H1 (cell line): ENCODE measurements around the gene CORO7. TPM values are rescaled to one million over a fixed set of nuclear protein-coding genes. Genes with fewer than 3 reads are reported as not detected.
A peak's percentile ranks its signal among the peaks of the same experiment; 100 is the strongest.

ENCODE experiments used
- CTCF ChIA-PET: fragments of 300-600 bp; sonication (Branson Sonifier 250); formaldehyde crosslinking; loops from one replicate; lab custom pipeline; 2021; ENCODE audit not compliant: partially characterized antibody; lab: Charles Lee
- POLR2A ChIA-PET: fragments of 300-600 bp; sonication (Branson Sonifier 250); formaldehyde crosslinking; loops from one replicate; lab custom pipeline; 2021; ENCODE audit warnings: inconsistent platforms; ENCODE audit not compliant: partially characterized antibody; lab: Charles Lee
- DNase-seq, 2 experiments: peaks; one replicate each; pipeline versions ENCODE4 v3.0.0 to v3.0.0-alpha.2; 2010 to 2022; ENCODE audit warnings: low spot score in 2 of 2, low read depth in 1 of 2, mixed read lengths in 1 of 2
- FAIRE-seq: peaks from 2 replicates; lab custom pipeline; 2011; peaks lifted over from hg19 to GRCh38; lab: Jason Lieb, UNC
- H2AFZ ChIP-seq: 2 replicates; pipeline ENCODE4 v1.8.1; 2012; ENCODE audit warnings: low read length, inconsistent platforms
- H2AK5ac ChIP-seq: 2 replicates; pipeline ENCODE4 v1.6.1; 2013; ENCODE audit warnings: low read depth, low read length
- H2BK120ac ChIP-seq: replicated peaks from 2 replicates; pipeline ENCODE3; 2013; ENCODE audit warnings: low read depth, low read length, inconsistent platforms
- H2BK12ac ChIP-seq: 2 replicates; pipeline ENCODE4 v1.6.1; 2013; ENCODE audit warnings: low read depth, low read length
- H2BK15ac ChIP-seq: 2 replicates; pipeline ENCODE4 v1.6.1; 2013; ENCODE audit warnings: low read length
- H2BK20ac ChIP-seq: 2 replicates; pipeline ENCODE4 v1.6.1; 2013; ENCODE audit warnings: low read length
- H2BK5ac ChIP-seq: 2 replicates; pipeline ENCODE4 v1.6.1; 2013; ENCODE audit warnings: low read depth, low read length
- H3K14ac ChIP-seq: 2 replicates; pipeline ENCODE4 v1.6.1; 2013; ENCODE audit warnings: inconsistent platforms; ENCODE audit not compliant: insufficient read length
- H3K18ac ChIP-seq: 2 replicates; pipeline ENCODE4 v1.6.1; 2013; ENCODE audit warnings: low read length; ENCODE audit errors: extremely low read depth
- H3K23ac ChIP-seq: 2 replicates; pipeline ENCODE4 v1.6.1; 2013; ENCODE audit warnings: inconsistent platforms; ENCODE audit not compliant: insufficient read length
- H3K23me2 ChIP-seq: 2 replicates; pipeline ENCODE4 v1.6.1; 2013; ENCODE audit warnings: low read depth, low read length
- H3K27ac ChIP-seq: 2 replicates; pipeline ENCODE4 v1.6.1; 2011; ENCODE audit warnings: low read depth, low read length, inconsistent platforms
- H3K27me3 ChIP-seq, 4 experiments: replicated peaks in 1 of 4; 1 replicate in 1 of 4; 2 replicates in 3 of 4; pipeline versions ENCODE4 v1.6.1 to v1.8.1; 2011 to 2013; ENCODE audit warnings: low read length in 3 of 4, mild to moderate bottlenecking in 3 of 4, inconsistent platforms in 2 of 4, mixed read lengths in 2 of 4, moderate library complexity in 1 of 4; ENCODE audit not compliant: control insufficient read depth in 3 of 4, insufficient read depth in 3 of 4; ENCODE audit errors: extremely low read depth in 1 of 4
- H3K36me3 ChIP-seq, 4 experiments: 2 replicates each; pipeline versions ENCODE4 v1.6.1 to v1.8.1; 2011 to 2013; ENCODE audit warnings: mild to moderate bottlenecking in 4 of 4, low read length in 3 of 4, moderate library complexity in 2 of 4, control low read depth in 1 of 4, inconsistent platforms in 1 of 4; ENCODE audit not compliant: insufficient read depth in 4 of 4, control insufficient read depth in 2 of 4
- H3K4ac ChIP-seq: replicated peaks from 2 replicates; pipeline ENCODE3; 2013; ENCODE audit warnings: low read length, low read depth, mixed read lengths, inconsistent platforms; ENCODE audit not compliant: insufficient read length
- H3K4me1 ChIP-seq, 4 experiments: replicated peaks in 1 of 4; 1 replicate in 1 of 4; 2 replicates in 3 of 4; pipeline versions ENCODE4 v1.6.1 to v1.8.1; 2011 to 2013; ENCODE audit warnings: low read length in 3 of 4, inconsistent platforms in 2 of 4, mixed read lengths in 1 of 4; ENCODE audit not compliant: insufficient read depth in 4 of 4, control insufficient read depth in 3 of 4
- H3K4me2 ChIP-seq, 2 experiments: 2 replicates each; pipeline versions ENCODE4 v1.6.1 to v1.8.1; 2011 to 2013; ENCODE audit warnings: low read depth in 2 of 2, low read length in 2 of 2, control low read depth in 1 of 2, inconsistent platforms in 1 of 2, mild to moderate bottlenecking in 1 of 2; ENCODE audit not compliant: insufficient read depth in 1 of 2
- H3K4me3 ChIP-seq, 4 experiments: fragments of 200-600, 300-600 bp in 1 of 4; sonication (generic), shearing (Covaris generic), sonication (Bioruptor Twin) in 1 of 4; 2 replicates each; pipeline versions ENCODE4 v1.5.1 to v1.8.1; 2011 to 2016; ENCODE audit warnings: low read length in 4 of 4, low read depth in 3 of 4, control low read depth in 2 of 4, inconsistent platforms in 2 of 4, mild to moderate bottlenecking in 2 of 4, mixed read lengths in 1 of 4, moderate library complexity in 1 of 4; ENCODE audit not compliant: insufficient read depth in 2 of 4; ENCODE audit errors: extremely low read depth in 1 of 4
- H3K56ac ChIP-seq: replicated peaks from 2 replicates; pipeline ENCODE3; 2013; ENCODE audit warnings: low read depth, mild to moderate bottlenecking, mixed read lengths, low read length, inconsistent platforms; ENCODE audit not compliant: insufficient read length
- H3K79me1 ChIP-seq: 2 replicates; pipeline ENCODE4 v1.6.1; 2013; ENCODE audit warnings: low read depth, low read length, control low read depth
- H3K79me2 ChIP-seq, 2 experiments: 2 replicates each; pipeline versions ENCODE4 v1.6.1 to v1.8.1; 2012 to 2013; ENCODE audit warnings: low read length in 2 of 2, mild to moderate bottlenecking in 2 of 2, inconsistent platforms in 1 of 2; ENCODE audit not compliant: insufficient read depth in 2 of 2, control insufficient read depth in 1 of 2
- H3K9ac ChIP-seq, 4 experiments: replicated peaks in 1 of 4; 1 replicate in 1 of 4; 2 replicates in 3 of 4; pipeline versions ENCODE4 v1.6.1 to v1.8.1; 2011 to 2013; ENCODE audit warnings: low read depth in 3 of 4, low read length in 3 of 4, control low read depth in 2 of 4, mild to moderate bottlenecking in 2 of 4, moderate library complexity in 2 of 4, inconsistent platforms in 1 of 4; ENCODE audit errors: extremely low read depth in 1 of 4
- H3K9me3 ChIP-seq, 2 experiments: 2 replicates each; pipeline versions ENCODE4 v1.6.1 to v1.8.1; 2012 to 2013; ENCODE audit warnings: mild to moderate bottlenecking in 2 of 2, moderate library complexity in 2 of 2, control low read depth in 1 of 2, inconsistent platforms in 1 of 2, low read depth in 1 of 2, low read length in 1 of 2, mixed read lengths in 1 of 2; ENCODE audit not compliant: insufficient read depth in 2 of 2
- H4K20me1 ChIP-seq, 2 experiments: replicated peaks in 1 of 2; 2 replicates each; pipeline versions ENCODE3 to v1.8.1; 2011 to 2013; ENCODE audit warnings: inconsistent platforms in 2 of 2, low read length in 2 of 2, mild to moderate bottlenecking in 1 of 2; ENCODE audit not compliant: insufficient read depth in 2 of 2, control insufficient read depth in 1 of 2
- H4K5ac ChIP-seq: 2 replicates; pipeline ENCODE4 v1.6.1; 2013; ENCODE audit warnings: low read length, low read depth, mixed read lengths, inconsistent platforms; ENCODE audit not compliant: insufficient read length
- H4K8ac ChIP-seq: 2 replicates; pipeline ENCODE4 v1.8.0; 2013; ENCODE audit warnings: mild to moderate bottlenecking, moderate library complexity, low read length, inconsistent platforms; ENCODE audit not compliant: insufficient read depth; ENCODE audit errors: extremely low read depth
- H4K91ac ChIP-seq: replicated peaks from 2 replicates; pipeline ENCODE3; 2013; ENCODE audit warnings: low read length, mixed read lengths, inconsistent platforms; ENCODE audit not compliant: insufficient read length
- CEBPB ChIP-seq: IDR thresholded peaks from 2 replicates; pipeline ENCODE4 v1.6.1; 2012; ENCODE audit warnings: low read depth, low read length
- EGR1 ChIP-seq: IDR thresholded peaks from 2 replicates; pipeline ENCODE4 v1.6.1; 2011; ENCODE audit warnings: low read depth, low read length, borderline replicate concordance
- WGBS, 2 experiments: shearing (Covaris generic) in 1 of 2; methylation state at CpG; one replicate each; pipeline versions ENCODE4 v1.1.6 to v1.1.7; 2013 to 2015; ENCODE audit warnings: low lambda C conversion rate in 2 of 2, mixed read lengths in 2 of 2, inconsistent platforms in 1 of 2, low coverage in 1 of 2, missing lambda C conversion rate in 1 of 2; ENCODE audit not compliant: insufficient replicate concordance in 2 of 2, insufficient coverage in 1 of 2, insufficient read length in 1 of 2; ENCODE audit errors: extremely low coverage in 1 of 2, missing lambda C conversion rate in 1 of 2; 5-methylcytosine and 5-hydroxymethylcytosine counted together
- polyA plus RNA-seq, 7 experiments: library from polyadenylated mRNA; depleted of rRNA in 3 of 7; stranded (reverse) in 5 of 7; unstranded in 2 of 7; fragments of >200 nt in 5 of 7; fragments of 200-250 nt in 2 of 7; gene quantifications; 1 replicate in 5 of 7; 2 replicates in 1 of 7; 4 replicates in 1 of 7; pipeline versions ENCODE4 v1.2.1 to v1.2.3, GENCODE V29; 2011 to 2013; ENCODE audit warnings: missing spikeins in 2 of 7, mixed read lengths in 2 of 7
- total RNA-seq: library from RNA; stranded (reverse); fragmentation: NEBNext Ultra II Directional; extraction: Animal tissue kit (Norgen Biotek cat#: 25700); gene quantifications from 2 replicates; pipeline ENCODE4 v1.2.1, GENCODE V29; 2021

Gene CORO7
- total and polyA plus RNA-seq, 2 of the 8 experiments (the other 6 are each of a cell fraction or from before 2014, with no cell fraction given): 25.2 to 29.8 TPM

- CTCF ChIA-PET: interaction anchor here (0.5 to 24.8 kb wide), 8 partner anchors 10 to 119 kb away, joined by 3 to 659 read pairs (median 4); no protein-coding TSS in a partner anchor
- no peak for FAIRE-seq
Measured at GRCh38 chr16:4381072-4381934, 35.1 kb downstream of the CORO7 start.

More at GRCh38 chr16:4381072-4381934, 35.1 kb downstream of the CORO7 start:
- Histone ChIP-seq H4K91ac (no peak overlapping the region), H3K27me3 (no peaks in the 10 kb centered on the region), H3K23ac (no peak overlapping the region), H3K14ac (no peak overlapping the region), H3K9me3 (no peaks in the 10 kb centered on the region), H4K5ac (no peak overlapping the region), H2BK5ac (no peak overlapping the region), H3K79me1 (0 out of 2 replicates have a peak, but pooled peaks cover 3% of the 10 kb centered on the region), H3K27ac (no peak overlapping the region; the same call in 1 of the 2 replicates), H3K18ac (no peak overlapping the region), H2AK5ac (no peak overlapping the region), H4K8ac (no peak overlapping the region; the same call in none of the 2 replicates), H3K4me3 (no peak overlapping the region), H3K4me1 (peaks cover 0 to 30% (median 25%) of the 10 kb centered on the region in 4 experiments; a peak in 6 of 7 replicates), H3K23me2 (no peaks in the 10 kb centered on the region), H2AFZ (no peak overlapping the region), H3K4ac (no peak overlapping the region), H4K20me1 (peaks cover 5 to 23% of the 10 kb centered on the region in 2 experiments), H3K79me2 (peaks cover 0 to 2% of the 10 kb centered on the region in 2 experiments; a peak in 1 of 4 replicates), H3K36me3 (peaks cover 0 to 18% (median 2%) of the 10 kb centered on the region in 4 experiments; a peak in 4 of 8 replicates), H3K4me2 (no peak overlapping the region), H2BK20ac (no peak overlapping the region), H2BK12ac (no peak overlapping the region), H3K9ac (no peak overlapping the region), H3K56ac (no peak overlapping the region), H2BK120ac (no peak overlapping the region), H2BK15ac (no peak overlapping the region)
- TF ChIP-seq EGR1 (no peak), CEBPB (0 out of 2 replicates have a peak, but pooled peaks have one; percentile 20)
- DNase-seq: no peak
- POLR2A ChIA-PET: interaction anchor here (1.0 to 11.7 kb wide), 7 partner anchors 7 to 34 kb away, joined by 3 to 223 read pairs (median 4); partner anchors contain the start of gene VASN
- WGBS, 2 experiments: 97% methylated on average over 53 of the region's 59 CpGs; no CpG with 5 or more reads in 1 of the 2 experiments
